NCI-H748 (cell line): ENCODE results near the gene GRIA1.
"Not testable (repeated sequence)": the region's sequence is repeated elsewhere in the genome, so short reads cannot be mapped to it uniquely, and the experiment has no call there.

ENCODE experiments used
- DNase-seq: peaks from one replicate; lab custom pipeline; 2025; ENCODE audit not compliant: unreplicated experiment; lab: John Stamatoyannopoulos, UW

GRIA1 gene

DNA sequence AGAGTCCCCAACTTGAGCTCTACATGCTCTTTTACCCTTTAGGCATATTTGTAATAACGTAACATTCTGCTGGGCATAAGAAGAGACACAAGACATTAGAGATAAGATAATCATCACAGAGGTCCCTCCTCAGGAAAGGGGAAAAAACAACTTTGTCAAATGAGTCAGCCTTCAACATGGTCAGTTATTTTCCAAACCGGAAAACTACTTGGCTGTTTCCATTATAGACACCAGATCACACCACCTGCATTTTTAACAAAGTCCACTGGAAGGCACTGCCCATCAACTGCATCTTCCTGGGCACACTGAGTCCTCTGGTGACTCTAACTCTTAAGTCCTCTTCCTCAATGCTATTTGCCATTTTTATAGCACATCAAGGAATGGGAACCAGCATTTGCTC, 326.4 kb downstream of the GRIA1 start:
- peak; percentile 5 for DNase-seq

DNA sequence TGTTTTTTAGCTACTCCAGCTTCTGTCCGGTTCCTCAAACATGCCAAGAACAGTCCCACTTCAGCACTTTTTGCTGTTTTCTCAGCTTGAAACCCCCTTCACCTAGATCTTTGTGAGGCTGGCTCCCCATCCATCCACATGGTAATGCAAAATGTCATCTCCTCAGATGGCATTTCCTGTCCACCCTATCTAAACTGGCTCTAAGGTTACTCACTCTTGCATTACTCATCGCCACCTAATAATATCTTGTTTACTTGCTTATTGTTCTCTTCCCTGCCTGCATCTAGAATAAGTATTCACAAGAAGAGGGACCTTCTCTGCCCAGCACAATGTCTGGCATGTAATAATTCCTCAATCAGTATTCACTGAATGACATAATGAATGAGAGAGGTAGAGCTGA, 328.2 kb downstream of the GRIA1 start:
- DNase-seq = no peak

DNA sequence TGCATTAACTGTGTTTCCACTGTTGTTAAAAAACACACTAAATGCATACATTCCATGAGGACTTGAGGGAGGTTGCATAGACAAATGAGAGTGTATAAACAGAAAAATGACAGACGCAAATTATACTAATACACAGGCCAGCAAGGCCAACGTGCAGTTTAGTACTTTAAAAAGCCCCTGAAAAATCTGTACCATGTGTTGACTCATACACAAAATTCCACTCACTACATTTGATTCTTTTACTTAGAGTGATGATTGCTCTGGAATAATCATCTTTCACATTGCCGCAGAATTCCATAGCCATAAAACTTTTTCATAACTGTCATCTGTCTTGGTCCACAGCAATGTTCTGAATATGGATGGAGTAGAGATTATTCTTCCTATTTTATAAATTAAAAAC, 332.6 kb downstream of the GRIA1 start:
- DNase-seq = no peak

DNA sequence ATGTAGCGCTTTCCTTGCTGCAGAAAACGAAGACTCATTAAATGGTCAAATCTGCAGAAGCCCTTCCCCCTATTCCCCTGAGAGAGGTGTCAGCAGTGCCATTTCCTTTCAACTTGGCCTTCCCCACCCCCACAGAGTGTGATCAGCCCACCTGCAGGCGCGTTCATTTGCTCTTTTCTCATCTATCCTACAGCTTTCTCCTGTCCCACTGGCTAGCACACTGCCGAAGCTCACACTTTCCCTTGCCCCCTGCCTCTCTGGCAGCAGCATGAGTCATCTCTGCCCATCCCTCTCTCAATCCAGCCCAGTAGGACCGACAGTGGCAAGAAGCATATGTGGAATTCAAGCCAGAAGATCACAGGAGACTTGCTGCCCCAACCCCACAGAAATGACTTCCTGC, 334.4 kb downstream of the GRIA1 start:
- no peak for DNase-seq

DNA sequence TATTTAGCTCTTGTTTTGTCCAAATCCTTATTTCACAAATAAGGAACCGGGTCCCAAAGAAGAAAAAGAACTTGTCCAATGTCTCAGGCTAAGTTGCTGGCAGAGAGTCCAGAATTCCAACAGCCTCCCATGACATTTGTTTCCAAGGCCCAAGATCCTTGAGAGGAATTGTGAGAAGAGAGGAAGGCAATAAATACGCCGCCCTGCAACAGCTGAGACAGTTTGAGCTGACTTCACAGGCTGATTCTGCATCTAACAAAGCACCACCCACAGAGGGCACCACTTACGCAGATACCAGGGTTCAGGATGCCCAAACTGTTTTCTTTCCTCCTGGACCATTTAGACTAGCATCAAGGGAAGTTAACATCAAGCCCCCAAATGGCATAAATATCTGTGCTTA, 336.9 kb downstream of the GRIA1 start:
- peak; percentile 33 for DNase-seq

DNA sequence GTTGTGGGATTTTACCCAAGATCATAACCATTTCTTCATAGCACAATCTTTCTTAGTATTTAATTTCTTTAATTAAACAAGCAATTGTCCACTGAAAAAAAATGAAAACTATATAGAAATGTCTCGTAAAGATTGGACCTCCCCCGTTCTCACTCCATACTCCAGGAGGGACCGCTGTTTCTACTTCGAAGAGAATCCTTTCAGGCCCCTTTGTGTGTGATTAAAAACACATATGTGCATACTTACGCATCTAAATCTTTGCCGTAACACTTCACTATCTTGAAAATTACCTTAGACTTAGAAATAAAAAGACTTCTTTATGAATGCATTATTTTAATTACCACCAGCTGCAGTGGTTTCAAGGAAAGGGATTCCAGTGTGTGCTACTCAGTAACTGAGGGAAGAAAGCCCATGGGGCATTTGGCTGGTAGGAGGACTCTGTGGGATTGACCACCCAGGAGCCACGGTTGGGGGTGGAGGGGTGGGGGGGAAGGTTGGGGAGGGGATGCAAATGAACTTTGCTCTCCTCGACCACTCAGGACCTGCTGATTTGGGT, 339.1 kb downstream of the GRIA1 start:
- no peak for DNase-seq

DNA sequence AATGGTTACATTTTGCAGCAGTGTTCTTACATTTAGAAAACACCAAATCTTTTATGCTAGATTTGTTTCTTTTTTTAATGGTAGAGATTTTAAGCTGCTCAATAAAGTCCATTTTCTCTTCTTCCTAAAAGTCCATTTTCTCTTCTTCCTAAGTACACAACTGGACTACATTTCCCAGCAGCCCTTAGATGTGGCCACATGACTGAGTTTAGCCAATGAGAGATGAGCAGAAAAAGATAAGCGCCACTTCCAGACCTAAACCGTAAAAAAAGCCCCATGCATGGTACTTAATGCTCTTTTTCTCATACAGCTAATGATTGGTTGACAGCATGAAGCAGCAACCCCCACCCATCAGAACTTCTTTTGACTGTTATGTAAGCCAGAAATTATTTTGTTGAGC, 341.5 kb downstream of the GRIA1 start:
- DNase-seq = peak; percentile 4

DNA sequence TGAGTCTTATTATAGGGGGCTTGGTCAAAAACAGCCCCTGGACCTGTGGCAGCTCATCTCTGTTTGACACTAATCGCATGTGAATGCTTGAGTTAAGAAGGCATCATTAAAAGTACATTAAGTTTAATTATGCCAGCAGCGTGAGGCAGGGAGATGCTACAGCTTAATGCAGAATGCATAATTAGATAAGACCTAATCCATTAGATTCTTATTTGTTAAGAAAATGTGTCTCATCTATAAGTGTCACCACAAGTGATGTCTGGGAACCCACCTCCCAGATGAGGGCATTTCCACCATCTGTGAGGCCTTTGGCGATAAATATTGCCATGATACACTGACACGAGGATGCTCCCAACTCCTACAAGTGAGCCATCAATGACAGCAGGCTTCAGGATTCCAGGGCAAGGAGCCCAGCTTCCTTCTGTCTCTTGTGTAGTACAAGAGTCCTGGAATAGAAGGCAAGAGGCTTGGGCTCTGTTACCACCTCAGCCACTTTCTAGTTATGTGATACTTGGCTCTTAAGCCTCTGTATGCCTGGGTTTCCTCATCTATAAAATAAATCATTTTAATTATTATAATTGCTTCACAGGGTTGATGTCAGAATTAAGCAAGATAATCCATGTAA, 345.5 kb downstream of the GRIA1 start:
- peak; percentile 74 for DNase-seq

DNA sequence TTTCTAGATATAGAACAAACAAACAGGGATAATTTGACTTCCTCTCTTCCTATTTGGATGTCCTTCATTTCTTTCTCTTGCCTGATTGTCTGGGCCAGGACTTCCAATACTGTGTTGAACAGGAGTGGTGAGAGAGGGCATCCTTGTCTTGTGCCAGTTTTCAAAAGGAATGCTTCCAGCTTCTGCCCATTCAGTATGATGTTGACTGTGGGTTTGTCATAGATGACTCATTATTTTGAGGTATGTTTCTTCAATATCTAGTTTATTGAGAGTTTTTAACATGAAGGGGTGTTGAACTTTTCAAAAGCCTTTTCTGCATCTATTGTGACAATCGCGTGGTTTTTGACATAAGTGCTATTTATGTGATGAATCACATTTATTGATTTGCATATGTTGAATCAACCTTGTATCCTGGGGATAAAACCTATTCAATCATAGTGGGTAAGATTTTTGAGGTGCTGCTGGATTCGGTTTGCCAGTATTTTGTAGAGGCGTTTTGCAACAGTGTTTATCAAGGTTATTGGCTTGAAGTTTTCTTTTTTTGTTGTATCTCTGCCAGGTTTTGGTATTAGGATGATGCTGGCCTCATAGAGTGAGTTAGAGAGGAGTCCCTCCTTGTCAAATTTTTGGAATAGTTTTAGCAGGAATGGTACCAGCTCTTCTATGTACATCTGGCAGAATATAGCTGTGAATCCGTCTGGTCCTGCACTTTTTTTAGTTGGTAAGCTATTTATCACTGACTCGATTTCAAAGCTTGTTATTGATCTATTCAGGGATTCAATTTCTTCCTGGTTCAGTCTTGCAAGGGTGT, 359.0 kb downstream of the GRIA1 start:
- DNase-seq = not testable (repeated sequence)

DNA sequence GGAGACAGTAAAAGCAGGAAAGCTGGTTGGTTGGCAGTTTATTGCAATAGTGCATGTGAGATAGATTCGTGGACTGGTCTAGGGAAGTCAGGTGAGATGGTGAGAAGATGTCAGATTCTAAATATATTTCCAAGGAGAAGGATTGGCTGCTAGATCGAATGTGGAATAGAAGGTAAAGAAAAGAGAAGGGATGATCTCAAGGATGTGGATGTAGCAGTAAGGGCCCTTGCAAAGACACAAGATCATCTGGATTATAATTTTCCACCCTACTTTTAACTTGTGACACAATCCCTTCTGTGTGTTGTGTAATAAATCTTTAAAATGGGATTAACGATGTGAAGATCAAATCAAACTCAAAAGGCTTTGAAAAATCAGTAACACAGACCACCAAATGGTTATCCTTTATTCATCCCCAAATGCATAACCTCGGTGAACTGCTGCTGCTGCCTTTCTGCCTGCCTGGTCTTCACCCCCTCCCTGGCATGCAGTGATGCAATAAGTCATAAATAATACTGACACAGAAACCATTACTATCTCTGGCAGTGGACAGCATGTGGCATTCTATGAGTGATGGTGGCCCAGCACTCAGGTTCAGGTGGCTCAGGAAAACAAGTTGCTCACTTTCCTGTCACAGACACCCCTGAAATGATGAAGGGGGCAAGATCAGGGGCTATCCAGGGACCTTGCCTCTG, 369.9 kb downstream of the GRIA1 start:
- no peak for DNase-seq

DNA sequence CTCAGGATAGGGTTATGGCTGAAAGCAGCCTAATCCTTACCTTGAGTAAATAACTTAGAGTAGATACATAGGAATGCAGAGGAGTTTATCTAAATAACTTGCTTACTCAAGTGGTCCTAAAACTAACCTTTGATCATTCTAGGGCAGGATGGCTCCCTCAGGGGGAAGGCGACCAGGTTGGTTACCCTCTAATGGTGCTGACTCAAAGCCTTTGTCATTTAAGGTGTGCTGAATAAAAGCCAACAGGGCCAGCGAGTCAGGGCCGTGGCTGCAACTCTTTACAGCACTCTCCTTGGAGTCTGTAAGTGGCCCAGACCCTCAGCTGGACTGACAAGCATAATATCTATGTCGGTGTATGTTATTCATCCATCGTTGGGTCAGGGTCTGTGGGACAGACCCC, 372.4 kb downstream of the GRIA1 start:
- DNase-seq = not testable (repeated sequence)
